ENCODE results near the gene PPP2R5C.

The PPP2R5C gene

GRCh38 chr14:101873991-101874390 lies 112.5 kb downstream of the PPP2R5C start:
- Histone ChIP-seq H3K9me3 (peaks cover 13% of the 10 kb centered on the region), H3K4me3 (no peak overlapping the region), H3K4me2 (peak overlapping the region; percentile 88), H3K36me3 (peaks cover 46% of the 10 kb centered on the region), H3K27me3 (no peaks in the 10 kb centered on the region), H3K4me1 (peaks cover 94% of the 10 kb centered on the region), H3K27ac (peak overlapping the region; percentile 99), H4K20me1 (no peaks in the 10 kb centered on the region), H3K9ac (peak overlapping the region; percentile 79)
- TF ChIP-seq Cebpa-rat (IDR thresholded peaks at IDR 0.05): no peak

DNA sequence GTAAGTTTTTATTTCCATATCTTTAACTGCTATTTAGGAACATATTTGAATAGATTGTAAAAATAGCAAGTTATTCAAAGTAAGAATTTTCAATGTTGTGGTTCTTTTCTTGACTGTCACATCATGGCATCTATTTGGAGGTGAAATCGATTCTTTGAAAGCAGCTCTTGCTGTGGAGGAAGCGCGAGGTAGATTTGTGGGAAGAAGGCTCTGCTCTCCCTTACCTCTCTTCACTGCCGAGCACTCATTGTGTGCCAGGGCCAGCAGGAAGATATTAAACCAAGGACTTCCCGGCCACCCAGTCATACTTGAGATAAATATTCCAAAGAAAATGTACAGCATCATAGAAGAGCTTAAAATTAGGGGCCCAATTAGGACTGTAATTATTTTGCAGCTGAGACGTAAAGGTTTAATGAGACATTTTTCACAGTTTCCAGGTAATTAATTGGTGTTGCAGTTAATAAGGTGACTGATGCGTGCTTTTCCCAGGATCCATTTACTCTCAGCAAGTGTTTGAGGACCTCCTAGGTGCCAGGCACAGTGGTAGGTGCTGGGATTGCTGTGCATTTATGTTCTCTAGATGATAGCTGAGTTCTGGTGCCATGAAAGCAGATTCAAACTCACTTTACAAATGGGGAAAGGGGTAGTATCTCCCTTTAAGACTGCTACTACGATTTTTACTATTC lies 113.7 kb downstream of the PPP2R5C start:
- H3K9ac ChIP-seq: peak overlapping the region; percentile 85
- peak overlapping the region; percentile 99 for H3K27ac ChIP-seq
- peaks cover 94% of the 10 kb centered on the region for H3K4me1 ChIP-seq
- H3K27me3 ChIP-seq: no peaks in the 10 kb centered on the region
- no peaks in the 10 kb centered on the region for H4K20me1 ChIP-seq
- H3K36me3 ChIP-seq: peaks cover 43% of the 10 kb centered on the region
- TF ChIP-seq Cebpa-rat (IDR thresholded peaks at IDR 0.05): no peak
- peaks cover 4% of the 10 kb centered on the region; the same call in 1 of the 2 replicates for H3K9me3 ChIP-seq
- H3K4me3 ChIP-seq: peak overlapping the region; percentile 50
- H3K4me2 ChIP-seq: peak overlapping the region; percentile 88

GRCh38 chr14:101875727-101876554 lies 114.4 kb downstream of the PPP2R5C start:
- H4K20me1 ChIP-seq: no peaks in the 10 kb centered on the region
- peaks cover 44% of the 10 kb centered on the region for H3K36me3 ChIP-seq
- H3K4me3 ChIP-seq: peak overlapping the region; percentile 50
- peak overlapping the region; percentile 85 for H3K9ac ChIP-seq
- peaks cover 94% of the 10 kb centered on the region for H3K4me1 ChIP-seq
- H3K9me3 ChIP-seq: peaks cover 4% of the 10 kb centered on the region; the same call in 1 of the 2 replicates
- H3K27me3 ChIP-seq: no peaks in the 10 kb centered on the region
- no peak for TF ChIP-seq Cebpa-rat (IDR thresholded peaks at IDR 0.05)
- peak overlapping the region; percentile 88 for H3K4me2 ChIP-seq
- peak overlapping the region; percentile 99 for H3K27ac ChIP-seq

GRCh38 chr14:101876555-101876938 lies 115.0 kb downstream of the PPP2R5C start:
- Histone ChIP-seq H3K9ac (peak overlapping the region; percentile 96), H3K4me2 (peak overlapping the region; percentile 95), H3K4me3 (peak overlapping the region; percentile 50; the same call in 1 of the 2 replicates), H4K20me1 (no peaks in the 10 kb centered on the region), H3K9me3 (peaks cover 4% of the 10 kb centered on the region; the same call in 1 of the 2 replicates), H3K27me3 (no peaks in the 10 kb centered on the region), H3K36me3 (peaks cover 45% of the 10 kb centered on the region), H3K27ac (peak overlapping the region; percentile 99), H3K4me1 (peaks cover 94% of the 10 kb centered on the region)
- TF ChIP-seq Cebpa-rat (IDR thresholded peaks at IDR 0.05): peak; percentile 39

DNA sequence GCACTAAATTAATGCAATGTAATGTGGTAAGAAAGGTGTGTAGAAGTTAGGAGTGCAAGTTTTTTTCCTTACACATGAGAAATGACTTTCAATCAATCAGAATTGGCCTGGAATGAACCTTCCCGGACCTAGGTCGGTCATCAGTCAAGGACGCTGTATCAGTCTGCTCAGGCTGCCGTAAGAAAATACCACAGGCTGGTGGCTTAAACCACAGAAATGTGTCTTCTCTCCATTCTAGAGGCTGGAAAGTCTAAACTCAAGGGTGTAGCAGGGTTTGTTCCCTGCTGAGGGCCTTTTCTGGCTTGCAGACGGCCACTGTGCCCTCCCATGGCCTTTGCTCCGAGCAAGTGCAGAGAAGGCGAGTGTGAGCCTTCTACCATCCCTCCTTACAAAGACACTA lies 116.3 kb downstream of the PPP2R5C start:
- H3K36me3 ChIP-seq: peaks cover 54% of the 10 kb centered on the region
- H3K4me2 ChIP-seq: peak overlapping the region; percentile 95
- TF ChIP-seq Cebpa-rat (IDR thresholded peaks at IDR 0.05): no peak
- H3K9ac ChIP-seq: peak overlapping the region; percentile 96
- H3K9me3 ChIP-seq: no peaks in the 10 kb centered on the region
- H3K4me3 ChIP-seq: peak overlapping the region; percentile 69
- peak overlapping the region; percentile 99 for H3K27ac ChIP-seq
- H4K20me1 ChIP-seq: no peaks in the 10 kb centered on the region
- peaks cover 94% of the 10 kb centered on the region for H3K4me1 ChIP-seq
- H3K27me3 ChIP-seq: no peaks in the 10 kb centered on the region

DNA sequence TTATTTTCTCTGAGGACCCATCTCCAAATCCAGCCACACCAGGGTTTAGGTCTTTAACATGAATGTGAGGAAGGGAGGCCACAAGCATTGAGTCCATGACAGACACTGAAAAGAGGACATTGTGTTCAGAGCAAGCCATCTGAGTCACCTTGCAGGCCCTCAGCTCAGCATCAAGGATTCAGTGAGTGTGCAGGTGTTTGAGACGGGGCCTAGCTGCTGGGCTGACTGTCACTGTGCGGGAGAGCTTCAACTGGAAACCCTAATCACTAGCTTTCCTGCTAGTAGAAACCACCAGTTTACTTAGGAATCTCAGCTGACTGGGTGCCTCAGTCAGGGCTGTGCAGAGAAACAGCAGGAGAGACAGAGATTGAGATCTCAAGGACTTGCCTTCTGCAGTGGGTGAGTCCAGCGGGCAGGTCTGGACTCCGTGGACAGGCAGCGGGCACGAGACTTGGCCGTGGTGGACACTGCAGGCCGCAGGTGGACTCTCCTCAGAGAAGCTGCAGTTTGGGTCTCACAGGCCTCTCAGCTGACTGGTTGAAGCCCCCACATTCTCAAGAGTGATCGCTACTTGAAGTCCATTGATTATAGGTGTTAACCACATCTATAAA lies 116.8 kb downstream of the PPP2R5C start:
- TF ChIP-seq Cebpa-rat (IDR thresholded peaks at IDR 0.05): no peak
- Histone ChIP-seq H3K36me3 (peaks cover 59% of the 10 kb centered on the region), H3K27ac (peak overlapping the region; percentile 99), H3K9me3 (0 out of 2 replicates have a peak, but pooled peaks cover under 1% of the 10 kb centered on the region), H3K4me2 (peak overlapping the region; percentile 95), H3K4me1 (peaks cover 90% of the 10 kb centered on the region), H3K4me3 (peak overlapping the region; percentile 69), H4K20me1 (no peaks in the 10 kb centered on the region), H3K9ac (peak overlapping the region; percentile 96), H3K27me3 (no peaks in the 10 kb centered on the region)

GRCh38 chr14:101878822-101879528 lies 117.5 kb downstream of the PPP2R5C start:
- Histone ChIP-seq H4K20me1 (no peaks in the 10 kb centered on the region), H3K27ac (peak overlapping the region; percentile 99), H3K4me3 (peak overlapping the region; percentile 69), H3K27me3 (no peaks in the 10 kb centered on the region), H3K4me2 (peak overlapping the region; percentile 95), H3K9ac (peak overlapping the region; percentile 96), H3K9me3 (0 out of 2 replicates have a peak, but pooled peaks cover 6% of the 10 kb centered on the region), H3K36me3 (peaks cover 62% of the 10 kb centered on the region), H3K4me1 (peaks cover 83% of the 10 kb centered on the region)
- TF ChIP-seq Cebpa-rat (IDR thresholded peaks at IDR 0.05): no peak

- H3K4me3 ChIP-seq: peak overlapping the region; percentile 69
- H3K9me3 ChIP-seq: peaks cover 13% of the 10 kb centered on the region
- peak overlapping the region; percentile 99 for H3K27ac ChIP-seq
- peaks cover 81% of the 10 kb centered on the region for H3K4me1 ChIP-seq
- H3K9ac ChIP-seq: peak overlapping the region; percentile 96
- H3K27me3 ChIP-seq: no peaks in the 10 kb centered on the region
- peak overlapping the region; percentile 95 for H3K4me2 ChIP-seq
- H3K36me3 ChIP-seq: peaks cover 70% of the 10 kb centered on the region
- no peak for TF ChIP-seq Cebpa-rat (IDR thresholded peaks at IDR 0.05)
- no peaks in the 10 kb centered on the region for H4K20me1 ChIP-seq
These were observed 118.2 kb downstream of the PPP2R5C start for GRCh38 chr14:101879529-101880336.

Measured in BLaER1 (cell line).